CD4-positive, alpha-beta memory T cell (primary cell): ENCODE results near the gene TNFRSF21. TPM values are rescaled to one million over a fixed set of nuclear protein-coding genes. Genes with fewer than 3 reads are reported as not detected.
"Not testable (repeated sequence)": the region's sequence is repeated elsewhere in the genome, so short reads cannot be mapped to it uniquely, and the experiment has no call there.

Experiments used
- CTCF ChIA-PET: fragments of 350-600 bp; sonication (Branson Sonifier 250); formaldehyde crosslinking; loops from one replicate; lab custom pipeline; 2021; ENCODE audit warnings: inconsistent platforms; ENCODE audit not compliant: partially characterized antibody; lab: Charles Lee
- POLR2A ChIA-PET: fragments of 350-600 bp; sonication (Branson Sonifier 250); formaldehyde crosslinking; loops from one replicate; lab custom pipeline; 2021; ENCODE audit not compliant: partially characterized antibody; lab: Charles Lee
- DNase-seq, 5 donors: peaks; one replicate each; pipeline versions ENCODE4 v3.0.0 to v3.0.0-alpha.2; 2020 to 2022; ENCODE audit warnings: mixed read lengths in 1 of 5
- H3K27ac ChIP-seq: one replicate; pipeline ENCODE4 v1.7.0; 2013; ENCODE audit warnings: low read depth, low read length
- H3K27me3 ChIP-seq: 2 replicates; pipeline ENCODE4 v1.7.0; 2013; ENCODE audit warnings: mild to moderate bottlenecking, low read length, moderate library complexity; ENCODE audit not compliant: insufficient read depth
- H3K36me3 ChIP-seq: 2 replicates; pipeline ENCODE4 v1.7.0; 2013; ENCODE audit warnings: mild to moderate bottlenecking, low read length, moderate library complexity; ENCODE audit not compliant: insufficient read depth
- H3K4me1 ChIP-seq: 2 replicates; pipeline ENCODE4 v1.7.0; 2013; ENCODE audit warnings: mild to moderate bottlenecking, low read length, moderate library complexity; ENCODE audit not compliant: insufficient read depth
- H3K4me3 ChIP-seq, 2 donors: one replicate each; pipeline ENCODE4 v1.7.0; 2013; ENCODE audit warnings: low read length in 2 of 2, mild to moderate bottlenecking in 1 of 2
- H3K9me3 ChIP-seq, 2 donors: one replicate each; pipeline ENCODE4 v1.7.0; 2013; ENCODE audit warnings: low read length in 2 of 2, control low read depth in 1 of 2; ENCODE audit not compliant: control insufficient read depth in 1 of 2
- H3K27ac Mint-ChIP-seq, 7 donors: one replicate each; pipeline ENCODE4 v1.8.0; 2020 to 2021; ENCODE audit warnings: mixed read lengths in 7 of 7, mild to moderate bottlenecking in 6 of 7, inconsistent platforms in 3 of 7, moderate library complexity in 3 of 7
- H3K27me3 Mint-ChIP-seq, 2 donors: one replicate each; pipeline ENCODE4 v1.8.0; 2020 to 2021; ENCODE audit warnings: mixed read lengths in 2 of 2
- H3K36me3 Mint-ChIP-seq, 2 donors: one replicate each; pipeline ENCODE4 v1.8.0; 2020 to 2021; ENCODE audit warnings: mixed read lengths in 2 of 2, inconsistent platforms in 1 of 2, mild to moderate bottlenecking in 1 of 2
- H3K4me1 Mint-ChIP-seq, 4 donors: one replicate each; pipeline ENCODE4 v1.8.0; 2020 to 2021; ENCODE audit warnings: mixed read lengths in 4 of 4, mild to moderate bottlenecking in 1 of 4
- H3K4me3 Mint-ChIP-seq, 8 donors: one replicate each; pipeline ENCODE4 v1.8.0; 2020 to 2021; ENCODE audit warnings: mixed read lengths in 8 of 8, mild to moderate bottlenecking in 7 of 8, moderate library complexity in 6 of 8, inconsistent platforms in 3 of 8
- H3K9me3 Mint-ChIP-seq, 8 donors: one replicate each; pipeline ENCODE4 v1.8.0; 2020 to 2021; ENCODE audit warnings: mixed read lengths in 8 of 8, mild to moderate bottlenecking in 5 of 8, inconsistent platforms in 3 of 8, moderate library complexity in 1 of 8
- intact Hi-C: fragments of 100-400 bp; cut with micrococcal nuclease; formaldehyde crosslinking; loops from one replicate; pipeline ENCODE4 v1.15.1; 2023
- polyA plus RNA-seq, 2 donors: library from polyadenylated mRNA; unstranded; fragments of 300-500 nt; fragmentation: Illumina TruSeq; gene quantifications; one replicate each; pipeline ENCODE4 v1.2.3, GENCODE V29; 2021
- total RNA-seq, 2 experiments: library from RNA; stranded (reverse); gene quantifications; one replicate each; pipeline ENCODE4 v1.2.3, GENCODE V29; 2021

Gene TNFRSF21
- total and polyA plus RNA-seq, 4 experiments from 2014 or later, result 0.19 to 0.23 TPM; not detected in 2

GRCh38 chr6:47228093-47228492, 81.6 kb downstream of the TNFRSF21 start:
- H3K9me3 Mint-ChIP-seq, CTCF ChIA-PET, H3K4me1 Mint-ChIP-seq: not testable (repeated sequence)

GRCh38 chr6:47223251-47223650, 86.5 kb downstream of the TNFRSF21 start:
- H3K9me3 Mint-ChIP-seq, POLR2A ChIA-PET, H3K27ac Mint-ChIP-seq, H3K9me3 ChIP-seq, H3K27ac ChIP-seq, CTCF ChIA-PET, DNase-seq, intact Hi-C loops, H3K4me1 ChIP-seq, H3K4me3 ChIP-seq, H3K4me3 Mint-ChIP-seq, H3K36me3 ChIP-seq, H3K27me3 Mint-ChIP-seq, H3K27me3 ChIP-seq, H3K4me1 Mint-ChIP-seq, H3K36me3 Mint-ChIP-seq: not testable (repeated sequence)

More at GRCh38 chr6:47228093-47228492, 81.6 kb downstream of the TNFRSF21 start:
- POLR2A ChIA-PET, H3K4me1 ChIP-seq, H3K36me3 ChIP-seq, H3K4me3 ChIP-seq, H3K27ac Mint-ChIP-seq, H3K27me3 Mint-ChIP-seq, H3K36me3 Mint-ChIP-seq, intact Hi-C loops, H3K4me3 Mint-ChIP-seq, H3K9me3 ChIP-seq, H3K27me3 ChIP-seq, DNase-seq, H3K27ac ChIP-seq: not testable (repeated sequence)

DNA sequence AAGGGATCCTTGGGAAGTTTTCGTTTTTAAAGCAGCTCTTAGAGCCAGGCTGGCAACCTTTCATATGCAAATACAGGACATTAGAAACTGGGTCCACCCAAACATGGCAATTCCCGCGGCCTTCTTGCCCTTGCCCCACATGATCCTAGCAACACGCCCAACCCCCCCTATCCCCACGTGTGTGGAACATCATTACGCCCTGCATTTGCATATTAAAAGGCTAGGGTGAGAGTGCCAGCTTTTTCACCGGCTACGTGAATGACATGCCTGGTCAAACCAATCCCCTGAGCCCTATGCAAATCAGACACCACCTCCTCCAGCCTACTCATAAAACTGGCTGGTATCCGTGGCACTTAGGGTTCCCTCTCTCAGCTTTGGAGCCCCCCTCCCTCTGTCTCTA, 88.1 kb downstream of the TNFRSF21 start:
- no peaks in the 10 kb centered on the region for H3K9me3 ChIP-seq
- no peak overlapping the region for H3K27ac ChIP-seq
- no peaks in the 10 kb centered on the region for H3K36me3 ChIP-seq
- no peak overlapping the region for H3K27ac Mint-ChIP-seq
- H3K9me3 Mint-ChIP-seq, result peaks cover 0 to 9% (median 0%) of the 10 kb centered on the region in 8 donors
- H3K27me3 Mint-ChIP-seq, result peaks cover 0 to 3% of the 10 kb centered on the region in 2 donors
- intact Hi-C loops, result no loop called here
- no peaks in the 10 kb centered on the region for H3K4me1 Mint-ChIP-seq
- CTCF ChIA-PET, result no interaction called here
- no peaks in the 10 kb centered on the region for H3K4me1 ChIP-seq
- no peak overlapping the region for H3K4me3 Mint-ChIP-seq
- no peaks in the 10 kb centered on the region for H3K36me3 Mint-ChIP-seq
- H3K27me3 ChIP-seq, result no peaks in the 10 kb centered on the region
- H3K4me3 ChIP-seq, result no peak overlapping the region
- POLR2A ChIA-PET, result no interaction called here
- DNase-seq, result no peak

DNA sequence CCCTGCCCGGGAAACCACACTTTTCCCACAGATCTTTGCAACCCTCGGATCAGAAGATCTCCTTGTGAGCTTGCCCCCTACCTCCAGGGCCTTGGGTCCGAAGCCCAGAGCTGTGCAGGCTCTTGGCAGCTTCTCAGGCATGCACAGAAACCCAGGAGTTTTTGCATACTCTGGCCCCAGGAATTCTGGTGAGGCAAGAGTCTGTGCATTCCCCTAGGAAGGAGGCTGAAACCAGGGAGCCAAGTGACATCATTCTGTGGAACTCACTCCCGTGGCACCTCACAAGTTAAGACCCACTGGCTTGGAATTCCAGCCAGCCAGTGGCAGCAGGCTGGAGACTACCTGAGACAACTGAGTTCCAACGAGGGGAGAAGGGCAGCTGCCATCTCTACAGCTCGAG, 100.1 kb downstream of the TNFRSF21 start:
- Mint-ChIP-seq H3K27ac (no peak overlapping the region), H3K36me3 (no peaks in the 10 kb centered on the region), H3K27me3 (peaks cover 1 to 2% of the 10 kb centered on the region in 2 donors), H3K4me1 (no peaks in the 10 kb centered on the region), H3K4me3 (no peak overlapping the region), H3K9me3 (peaks cover 0 to 8% (median 3%) of the 10 kb centered on the region in 8 donors)
- Histone ChIP-seq H3K9me3 (no peaks in the 10 kb centered on the region), H3K27ac (no peak overlapping the region), H3K4me1 (no peaks in the 10 kb centered on the region), H3K27me3 (no peaks in the 10 kb centered on the region), H3K36me3 (no peaks in the 10 kb centered on the region), H3K4me3 (no peak overlapping the region)
- ChIA-PET CTCF (no interaction called here), POLR2A (interaction anchor here (1.2 kb wide), 1 partner anchor 13 kb away, joined by 3 read pairs; no protein-coding TSS in a partner anchor)
- intact Hi-C loops, result no loop called here
- no peak for DNase-seq

DNA sequence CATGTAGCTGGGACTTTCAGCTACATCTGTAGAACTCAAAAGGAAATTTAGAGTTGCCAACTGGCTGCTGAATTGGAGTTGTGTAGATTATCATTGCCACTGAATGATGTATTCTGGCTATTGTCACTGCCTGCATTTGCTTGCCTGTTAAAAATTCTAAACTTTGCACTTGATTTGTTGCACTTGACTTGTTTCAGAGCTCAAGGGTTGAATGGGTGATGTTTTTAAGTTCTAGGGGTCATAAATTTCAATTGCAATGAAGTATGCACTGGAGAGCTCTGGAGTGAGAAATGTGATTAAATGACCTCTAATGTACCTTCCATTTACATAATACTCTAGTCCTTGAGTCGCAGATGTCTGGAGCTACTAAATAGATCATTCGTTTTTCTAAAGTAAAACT, 102.4 kb downstream of the TNFRSF21 start:
- POLR2A ChIA-PET, result no interaction called here
- CTCF ChIA-PET, result no interaction called here
- no peaks in the 10 kb centered on the region for H3K36me3 Mint-ChIP-seq
- intact Hi-C loops, result no loop called here
- no peak overlapping the region for H3K4me3 ChIP-seq
- peaks cover 1 to 5% of the 10 kb centered on the region in 2 donors for H3K27me3 Mint-ChIP-seq
- no peak overlapping the region for H3K4me3 Mint-ChIP-seq
- peaks cover 0 to 5% (median 2%) of the 10 kb centered on the region in 8 donors for H3K9me3 Mint-ChIP-seq
- H3K27me3 ChIP-seq, result no peaks in the 10 kb centered on the region
- no peak overlapping the region for H3K27ac Mint-ChIP-seq
- H3K27ac ChIP-seq, result no peak overlapping the region
- no peak for DNase-seq
- H3K4me1 ChIP-seq, result no peaks in the 10 kb centered on the region
- H3K4me1 Mint-ChIP-seq, result no peaks in the 10 kb centered on the region
- H3K36me3 ChIP-seq, result no peaks in the 10 kb centered on the region
- no peaks in the 10 kb centered on the region for H3K9me3 ChIP-seq

DNA sequence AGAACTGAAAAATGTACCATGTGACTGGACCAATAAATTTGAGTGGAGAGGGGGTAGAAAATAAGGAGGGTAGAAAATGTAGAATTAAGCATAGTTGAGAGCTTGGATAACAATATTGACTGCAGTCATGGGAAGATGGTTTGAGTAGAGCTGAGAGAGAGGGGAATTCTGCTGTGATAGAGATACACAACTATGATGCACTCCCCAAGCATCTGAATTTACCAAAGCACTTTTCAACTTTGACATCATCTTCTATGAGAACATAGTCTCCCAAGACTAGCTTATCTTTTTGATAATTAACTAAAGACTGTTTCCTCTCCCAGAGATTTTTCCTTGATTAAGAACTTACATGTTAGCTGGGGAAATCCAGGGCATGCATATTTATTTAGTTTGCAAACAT, 103.1 kb downstream of the TNFRSF21 start:
- Mint-ChIP-seq H3K27me3 (peaks cover 1 to 5% of the 10 kb centered on the region in 2 donors), H3K4me1 (no peaks in the 10 kb centered on the region), H3K4me3 (no peak overlapping the region), H3K27ac (peak overlapping the region in 1 of 7 donors; percentile 3), H3K36me3 (no peaks in the 10 kb centered on the region), H3K9me3 (peaks cover 0 to 4% (median 2%) of the 10 kb centered on the region in 8 donors)
- ChIA-PET POLR2A (no interaction called here), CTCF (no interaction called here)
- no peak overlapping the region for H3K4me3 ChIP-seq
- DNase-seq, result no peak
- H3K36me3 ChIP-seq, result no peaks in the 10 kb centered on the region
- H3K4me1 ChIP-seq, result no peaks in the 10 kb centered on the region
- intact Hi-C loops, result no loop called here
- H3K27ac ChIP-seq, result no peak overlapping the region
- H3K9me3 ChIP-seq, result no peaks in the 10 kb centered on the region
- H3K27me3 ChIP-seq, result no peaks in the 10 kb centered on the region

GRCh38 chr6:47203938-47204611, 105.6 kb downstream of the TNFRSF21 start:
- Histone ChIP-seq H3K27ac (no peak overlapping the region), H3K4me3 (no peak overlapping the region), H3K4me1 (no peaks in the 10 kb centered on the region), H3K27me3 (no peaks in the 10 kb centered on the region), H3K36me3 (no peaks in the 10 kb centered on the region), H3K9me3 (no peaks in the 10 kb centered on the region)
- Mint-ChIP-seq H3K4me1 (no peaks in the 10 kb centered on the region), H3K9me3 (no peaks in the 10 kb centered on the region), H3K36me3 (no peaks in the 10 kb centered on the region), H3K27me3 (peaks cover 1 to 5% of the 10 kb centered on the region in 2 donors), H3K27ac (no peak overlapping the region), H3K4me3 (no peak overlapping the region)
- CTCF ChIA-PET, result no interaction called here
- POLR2A ChIA-PET, result no interaction called here
- DNase-seq, result no peak
- intact Hi-C loops, result no loop called here
